HUES64 (cell line): ENCODE measurements around the gene DCST1.
"Not testable (repeated sequence)": the region's sequence is repeated elsewhere in the genome, so short reads cannot be mapped to it uniquely, and the experiment has no call there.

Experiments
- H3K27ac ChIP-seq: 2 replicates; pipeline ENCODE4 v1.7.0; 2013; ENCODE audit warnings: low read depth, low read length, inconsistent platforms
- H3K27me3 ChIP-seq: 2 replicates; pipeline ENCODE4 v1.6.1; 2013; ENCODE audit warnings: mild to moderate bottlenecking, low read length; ENCODE audit not compliant: insufficient read depth
- H3K36me3 ChIP-seq: 2 replicates; pipeline ENCODE4 v1.6.1; 2013; ENCODE audit warnings: mild to moderate bottlenecking, low read length; ENCODE audit not compliant: insufficient read depth
- H3K4me1 ChIP-seq: 2 replicates; pipeline ENCODE4 v1.6.1; 2013; ENCODE audit warnings: mild to moderate bottlenecking, low read length, moderate library complexity; ENCODE audit not compliant: insufficient read depth
- H3K4me3 ChIP-seq: 2 replicates; pipeline ENCODE4 v1.5.1; 2013; ENCODE audit warnings: mild to moderate bottlenecking, low read length, moderate library complexity
- H3K9ac ChIP-seq: 2 replicates; pipeline ENCODE4 v1.6.1; 2013; ENCODE audit warnings: mild to moderate bottlenecking, low read depth, low read length
- H3K9me3 ChIP-seq: 2 replicates; pipeline ENCODE4 v1.6.1; 2013; ENCODE audit warnings: low read depth, low read length; ENCODE audit not compliant: insufficient read depth
- WGBS: fragments of 150-250, 120-280 bp; methylation state at CpG from one replicate; pipeline ENCODE4 v1.1.7; 2013; ENCODE audit warnings: missing lambda C conversion rate; 5-methylcytosine and 5-hydroxymethylcytosine counted together

The DCST1 gene

GRCh38 chr1:154994591-154994990 is 39.0 kb upstream of the DCST1 start:
- H3K27ac ChIP-seq, result no peak overlapping the region
- 0 out of 2 replicates have a peak, but pooled peaks cover 3% of the 10 kb centered on the region for H3K4me1 ChIP-seq
- H3K36me3 ChIP-seq, result peaks cover 21% of the 10 kb centered on the region
- WGBS, result 92% methylated on average over 3 of the region's 3 CpGs
- no peak overlapping the region for H3K9ac ChIP-seq
- H3K9me3 ChIP-seq, result no peaks in the 10 kb centered on the region
- H3K27me3 ChIP-seq, result no peaks in the 10 kb centered on the region
- no peak overlapping the region for H3K4me3 ChIP-seq

GRCh38 chr1:154995301-154995983 is 38.2 kb upstream of the DCST1 start:
- not testable (repeated sequence) for H3K27ac ChIP-seq, H3K9ac ChIP-seq, H3K4me1 ChIP-seq, H3K27me3 ChIP-seq, H3K9me3 ChIP-seq, H3K4me3 ChIP-seq
- 93% methylated on average over 9 of the region's 13 CpGs for WGBS
- H3K36me3 ChIP-seq, result peaks cover 12% of the 10 kb centered on the region

GRCh38 chr1:154996966-154997701 is 36.5 kb upstream of the DCST1 start:
- Histone ChIP-seq H3K27ac (no peak overlapping the region), H3K4me1 (peaks cover 5% of the 10 kb centered on the region; the same call in 1 of the 2 replicates), H3K9ac (no peak overlapping the region), H3K36me3 (peaks cover 5% of the 10 kb centered on the region; the same call in 1 of the 2 replicates), H3K27me3 (no peaks in the 10 kb centered on the region), H3K4me3 (no peak overlapping the region), H3K9me3 (no peaks in the 10 kb centered on the region)
- WGBS, result 92% methylated on average over 15 of the region's 15 CpGs

- H3K9me3 ChIP-seq, result no peaks in the 10 kb centered on the region
- H3K36me3 ChIP-seq, result no peaks in the 10 kb centered on the region
- no peak overlapping the region for H3K9ac ChIP-seq
- H3K27ac ChIP-seq, result no peak overlapping the region
- 92% methylated on average over 15 of the region's 16 CpGs for WGBS
- H3K4me1 ChIP-seq, result peaks cover 5% of the 10 kb centered on the region; the same call in 1 of the 2 replicates
- H3K4me3 ChIP-seq, result no peak overlapping the region
- H3K27me3 ChIP-seq, result no peaks in the 10 kb centered on the region
Observed at GRCh38 chr1:154998201-154998780, 35.3 kb upstream of the DCST1 start.

DNA sequence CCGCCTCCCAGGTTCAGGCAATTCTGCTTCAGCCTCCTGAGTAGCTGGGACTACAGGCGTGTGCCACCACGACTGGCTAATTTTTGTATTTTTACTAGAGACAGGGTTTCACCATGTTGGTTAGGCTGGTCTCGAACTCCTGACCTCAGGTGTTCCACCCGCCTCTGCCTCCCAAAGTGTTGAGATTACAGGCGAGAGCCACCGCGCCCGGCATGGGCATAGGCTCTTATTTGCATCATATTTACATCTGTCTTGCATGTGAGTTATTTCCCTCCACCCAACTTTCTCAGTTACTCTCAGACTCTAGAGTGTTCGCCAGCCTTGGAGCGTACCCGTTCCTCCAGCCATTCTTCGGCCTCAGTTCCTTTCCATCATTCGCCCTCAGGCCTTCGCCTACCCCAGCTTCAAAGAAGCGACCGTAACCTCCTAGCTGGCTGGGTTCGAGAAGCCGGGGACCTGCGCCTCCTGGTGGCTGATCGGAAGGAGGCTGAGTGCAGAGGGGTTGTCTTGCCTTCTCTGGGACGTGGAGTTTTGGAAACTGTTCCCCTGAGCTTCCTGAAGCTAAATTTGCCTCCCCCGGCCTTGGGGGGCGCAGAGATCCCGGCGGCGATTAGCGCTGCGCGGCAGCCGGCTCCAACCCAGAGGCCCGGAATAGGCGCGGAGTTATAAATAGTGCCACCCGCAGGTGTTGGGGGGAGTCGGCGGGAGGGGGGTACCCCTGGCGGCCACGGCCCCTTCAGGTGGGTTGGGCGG is 34.6 kb upstream of the DCST1 start:
- H3K27ac ChIP-seq, result no peak overlapping the region; the same call in 1 of the 2 replicates
- 19% methylated on average over 40 of the region's 40 CpGs for WGBS
- H3K27me3 ChIP-seq, result no peaks in the 10 kb centered on the region
- H3K9ac ChIP-seq, result no peak overlapping the region
- H3K4me1 ChIP-seq, result peaks cover 5% of the 10 kb centered on the region; the same call in 1 of the 2 replicates
- no peaks in the 10 kb centered on the region for H3K36me3 ChIP-seq
- peak overlapping the region; percentile 82 for H3K4me3 ChIP-seq
- no peaks in the 10 kb centered on the region for H3K9me3 ChIP-seq

DNA sequence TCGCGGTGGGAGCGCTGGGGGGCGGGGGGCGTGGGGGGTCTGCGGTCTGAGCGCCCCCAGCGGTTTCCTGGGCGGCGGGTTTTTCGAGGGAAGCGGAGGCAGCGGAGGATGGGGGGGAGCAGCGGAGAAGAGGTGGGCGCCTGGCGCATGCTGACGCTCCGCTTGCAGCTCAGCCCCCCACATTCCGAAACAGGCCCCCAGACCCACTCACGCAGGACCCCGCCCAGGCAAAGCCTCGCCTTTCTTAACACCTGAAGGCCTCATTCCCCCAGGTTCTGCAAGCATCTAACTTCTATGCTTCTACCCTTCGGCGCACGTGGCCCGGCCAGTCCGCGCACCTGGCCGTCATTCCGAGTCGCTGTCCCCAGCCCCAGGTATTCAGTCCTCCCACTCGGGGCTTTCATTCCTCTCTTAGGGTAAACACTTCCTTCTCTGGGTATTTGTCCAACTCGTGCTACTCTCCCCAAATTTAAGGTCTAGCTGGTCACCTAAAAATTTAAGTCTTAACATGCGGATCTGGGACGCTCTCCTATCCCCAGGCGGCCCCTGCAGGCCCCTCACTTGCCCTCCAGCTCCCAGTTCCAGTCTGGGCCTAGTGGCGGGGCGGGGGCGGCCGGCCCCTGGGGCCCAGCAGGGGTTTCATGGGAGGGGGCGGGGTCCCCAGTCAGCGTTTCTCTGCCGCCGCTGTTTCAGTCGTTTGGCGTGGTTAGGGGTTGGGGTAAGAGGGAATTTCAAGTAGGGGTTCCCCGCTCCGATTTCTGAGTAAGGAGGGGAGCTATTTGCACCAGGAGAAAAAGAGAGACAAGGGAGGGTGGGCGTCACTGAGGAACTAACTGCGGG is 33.8 kb upstream of the DCST1 start:
- Histone ChIP-seq H3K4me3 (peak overlapping the region; percentile 82), H3K27me3 (no peaks in the 10 kb centered on the region), H3K9me3 (no peaks in the 10 kb centered on the region), H3K27ac (peak overlapping the region; percentile 85), H3K36me3 (no peaks in the 10 kb centered on the region), H3K4me1 (peaks cover 12% of the 10 kb centered on the region), H3K9ac (peak overlapping the region; percentile 78)
- WGBS, result 2% methylated on average over 49 of the region's 50 CpGs

GRCh38 chr1:155000411-155000725 is 33.3 kb upstream of the DCST1 start:
- 2% methylated on average over 7 of the region's 13 CpGs for WGBS
- H3K36me3 ChIP-seq, result no peaks in the 10 kb centered on the region

DNA sequence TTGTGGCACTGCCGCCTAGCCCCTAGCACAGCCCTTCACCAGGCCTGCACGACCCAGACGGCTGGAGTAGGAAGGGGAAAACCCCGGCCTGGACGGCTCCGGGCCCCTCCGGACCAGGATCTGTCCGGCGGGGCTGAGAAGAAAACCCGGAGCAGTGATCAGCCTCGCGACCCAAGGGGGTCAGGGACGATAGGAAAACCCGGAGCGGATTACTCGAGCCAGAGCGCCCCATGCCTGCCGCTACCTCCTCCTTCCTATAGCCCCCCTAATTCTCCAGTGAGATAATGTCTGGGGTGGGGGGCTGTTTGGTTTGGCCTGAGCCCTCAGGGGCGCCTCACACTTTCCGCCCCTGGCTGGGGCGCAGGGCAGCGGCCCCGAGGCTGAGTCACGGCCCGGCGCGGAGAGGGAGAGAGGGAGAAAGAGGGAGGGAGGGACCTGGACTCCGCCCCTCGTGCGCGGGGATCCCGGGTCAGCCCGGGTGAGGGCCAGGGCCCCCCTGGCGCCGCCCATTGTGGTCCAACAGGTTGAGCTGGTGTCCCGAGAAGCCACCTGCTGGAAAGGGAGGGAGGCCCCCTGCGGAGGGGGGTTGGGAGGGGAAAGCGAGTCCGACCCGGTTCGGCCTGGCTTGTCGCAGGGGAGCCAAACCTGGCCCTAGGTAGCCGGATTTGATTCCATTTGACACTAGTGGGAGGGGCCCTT is 32.7 kb upstream of the DCST1 start:
- no peaks in the 10 kb centered on the region for H3K27me3 ChIP-seq
- H3K9ac ChIP-seq, result peak overlapping the region; percentile 84
- H3K27ac ChIP-seq, result peak overlapping the region; percentile 97
- H3K36me3 ChIP-seq, result no peaks in the 10 kb centered on the region
- 1% methylated on average over 43 of the region's 43 CpGs for WGBS
- peak overlapping the region; percentile 82 for H3K4me3 ChIP-seq
- peaks cover 11% of the 10 kb centered on the region for H3K4me1 ChIP-seq
- H3K9me3 ChIP-seq, result no peaks in the 10 kb centered on the region

More at GRCh38 chr1:155000411-155000725, 33.3 kb upstream of the DCST1 start:
- no peaks in the 10 kb centered on the region for H3K9me3 ChIP-seq
- H3K9ac ChIP-seq, result peak overlapping the region; percentile 78
- H3K27ac ChIP-seq, result peak overlapping the region; percentile 97
- peaks cover 13% of the 10 kb centered on the region for H3K4me1 ChIP-seq
- no peaks in the 10 kb centered on the region for H3K27me3 ChIP-seq
- H3K4me3 ChIP-seq, result peak overlapping the region; percentile 82

DNA sequence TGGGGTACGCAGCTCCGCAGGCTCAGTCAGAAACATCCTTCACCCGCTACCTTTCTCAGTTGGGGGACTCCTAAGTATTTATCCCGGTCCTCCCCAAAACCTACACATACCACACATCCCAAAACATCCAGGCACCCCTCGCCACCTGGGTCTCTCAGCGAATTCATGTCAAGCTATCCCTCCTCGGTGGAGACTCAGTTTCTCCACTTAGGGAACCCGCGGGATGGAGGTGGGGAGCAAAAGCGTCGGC is 32.3 kb upstream of the DCST1 start:
- no peaks in the 10 kb centered on the region for H3K27me3 ChIP-seq
- H3K9ac ChIP-seq, result peak overlapping the region; percentile 84
- H3K4me1 ChIP-seq, result peaks cover 10% of the 10 kb centered on the region
- peak overlapping the region; percentile 97 for H3K27ac ChIP-seq
- H3K9me3 ChIP-seq, result no peaks in the 10 kb centered on the region
- WGBS, result under 1% methylated on average over 11 of the region's 11 CpGs
- peak overlapping the region; percentile 82 for H3K4me3 ChIP-seq
- H3K36me3 ChIP-seq, result no peaks in the 10 kb centered on the region
